GM23338 (cell line): ENCODE measurements around the gene SLC6A18. TPM values are rescaled to one million over a fixed set of nuclear protein-coding genes. Genes with fewer than 3 reads are reported as not detected.
A peak's percentile ranks its signal among the peaks of the same experiment; 100 is the strongest.

Experiments used
- ATAC-seq: fragments of 200-7000 bp; cut with Tn5 transposase; 3 replicates; pipeline ENCODE4 v1.9.1; 2020
- DNase-seq: peaks from one replicate; pipeline ENCODE4 v3.0.0-alpha.2; 2015; ENCODE audit warnings: low spot score
- H2AFZ ChIP-seq: fragments of 200-600 bp; sonication (generic); 2 replicates; pipeline ENCODE4 v1.8.0; 2016; ENCODE audit warnings: antibody characterized with exemption, mild to moderate bottlenecking, moderate library complexity
- H3F3A ChIP-seq: fragments of 200-600 bp; sonication (generic); replicated peaks from 2 replicates; pipeline ENCODE4 v1.8.0; 2017; ENCODE audit warnings: antibody characterized with exemption, mixed run types, low read depth
- H3K27ac ChIP-seq: fragments of 200-600 bp; sonication (generic); 2 replicates; pipeline ENCODE4 v1.6.1; 2016; ENCODE audit warnings: low read depth
- H3K27me3 ChIP-seq: fragments of 200-600 bp; sonication (generic); 2 replicates; pipeline ENCODE4 v1.8.0; 2016; ENCODE audit warnings: mild to moderate bottlenecking, mixed run types, moderate library complexity; ENCODE audit not compliant: insufficient read depth
- H3K36me3 ChIP-seq: fragments of 200-600 bp; sonication (generic); 2 replicates; pipeline ENCODE4 v1.8.0; 2016; ENCODE audit warnings: mild to moderate bottlenecking; ENCODE audit not compliant: insufficient read depth
- H3K4me1 ChIP-seq: fragments of 200-600 bp; sonication (generic); 2 replicates; pipeline ENCODE4 v1.8.0; 2016; ENCODE audit warnings: mild to moderate bottlenecking, moderate library complexity; ENCODE audit not compliant: insufficient read depth
- H3K4me2 ChIP-seq: fragments of 200-600 bp; sonication (generic); 2 replicates; pipeline ENCODE4 v1.7.1; 2017; ENCODE audit warnings: mixed run types
- H3K4me3 ChIP-seq: fragments of 200-600 bp; sonication (generic); 2 replicates; pipeline ENCODE4 v1.6.1; 2016; ENCODE audit warnings: mixed run types
- H3K79me2 ChIP-seq: fragments of 200-600 bp; sonication (generic); replicated peaks from 2 replicates; pipeline ENCODE4 v1.8.0; 2017; ENCODE audit warnings: mild to moderate bottlenecking; ENCODE audit not compliant: insufficient read depth
- H3K9me2 ChIP-seq: fragments of 200-600 bp; sonication (generic); 2 replicates; pipeline ENCODE4 v1.8.0; 2017; ENCODE audit not compliant: insufficient read depth
- H4K20me1 ChIP-seq: fragments of 200-600 bp; sonication (generic); replicated peaks from 2 replicates; pipeline ENCODE4 v1.8.0; 2017; ENCODE audit warnings: mild to moderate bottlenecking; ENCODE audit not compliant: insufficient read depth
- H3K27ac Mint-ChIP-seq: 2 replicates; pipeline ENCODE4 v1.8.0; 2020; ENCODE audit warnings: inconsistent platforms, mild to moderate bottlenecking, moderate library complexity, mixed read lengths
- H3K27me3 Mint-ChIP-seq: 3 replicates; pipeline ENCODE4 v1.8.0; 2022; ENCODE audit warnings: low read depth, mild to moderate bottlenecking, moderate library complexity, mixed read lengths, inconsistent platforms; ENCODE audit not compliant: insufficient read depth, poor library complexity
- H3K36me3 Mint-ChIP-seq: 3 replicates; pipeline ENCODE4 v1.8.0; 2021; ENCODE audit warnings: low read depth, mild to moderate bottlenecking, inconsistent platforms, moderate library complexity, mixed read lengths
- H3K4me1 Mint-ChIP-seq: 3 replicates; pipeline ENCODE4 v1.8.0; 2020; ENCODE audit warnings: mild to moderate bottlenecking, inconsistent platforms, mixed read lengths
- H3K4me3 Mint-ChIP-seq: 3 replicates; pipeline ENCODE4 v1.8.0; 2021; ENCODE audit warnings: moderate library complexity, mild to moderate bottlenecking, inconsistent platforms, mixed read lengths
- H3K9me3 Mint-ChIP-seq: 3 replicates; pipeline ENCODE4 v1.8.0; 2020; ENCODE audit warnings: moderate library complexity, mild to moderate bottlenecking, inconsistent platforms, mixed read lengths
- CREB1 ChIP-seq: fragments of 250-450 bp; sonication (Bioruptor Pico); IDR thresholded peaks from 2 replicates; pipeline ENCODE4 v1.5.0; 2020; ENCODE audit warnings: low read depth, mild to moderate bottlenecking, moderate library complexity
- CTCF ChIP-seq, 2 experiments: fragments of 200-600 bp in 1 of 2; sonication (generic) in 1 of 2; conservative IDR thresholded peaks; 2 replicates each; pipeline versions ENCODE4 v1.5.1 to v1.6.1; 2016 to 2017; ENCODE audit warnings: antibody characterized with exemption in 2 of 2, low read depth in 2 of 2, mild to moderate bottlenecking in 2 of 2, moderate library complexity in 1 of 2
- EZH2 ChIP-seq: fragments of 200-600 bp; sonication (generic); IDR thresholded peaks from one replicate; pipeline ENCODE4 v1.8.0; 2017; ENCODE audit warnings: antibody characterized with exemption, mild to moderate bottlenecking, low read depth; ENCODE audit not compliant: unreplicated experiment
- EZH2phosphoT487 ChIP-seq: fragments of 200-600 bp; sonication (generic); IDR thresholded peaks from one replicate; pipeline ENCODE4 v1.8.1; 2018; ENCODE audit warnings: antibody characterized with exemption; ENCODE audit not compliant: unreplicated experiment
- JUNB ChIP-seq: IDR thresholded peaks from one replicate; pipeline ENCODE4 v1.6.1; 2016; ENCODE audit warnings: antibody characterized with exemption; ENCODE audit not compliant: unreplicated experiment
- NANOG ChIP-seq: IDR thresholded peaks from 2 replicates; pipeline ENCODE4 v1.6.1; 2016; ENCODE audit warnings: antibody characterized with exemption, borderline replicate concordance
- POLR2AphosphoS5 ChIP-seq: IDR thresholded peaks from 2 replicates; pipeline ENCODE4 v1.6.1; 2016; ENCODE audit warnings: antibody characterized with exemption, low read depth
- REST ChIP-seq: IDR thresholded peaks from one replicate; pipeline ENCODE4 v1.6.1; 2018; ENCODE audit warnings: antibody characterized with exemption; ENCODE audit not compliant: unreplicated experiment
- STAT1 ChIP-seq: IDR thresholded peaks from one replicate; pipeline ENCODE4 v1.6.1; 2016; ENCODE audit warnings: antibody characterized with exemption; ENCODE audit not compliant: unreplicated experiment
- ZNF114 ChIP-seq: fragments of 250-450 bp; sonication (Bioruptor Pico); IDR thresholded peaks from 2 replicates; pipeline ENCODE4 v1.5.0; 2020; ENCODE audit warnings: mild to moderate bottlenecking, moderate library complexity
- ZNF331 ChIP-seq: fragments of 250-450 bp; sonication (Bioruptor Pico); IDR thresholded peaks from 2 replicates; pipeline ENCODE4 v1.5.0; 2020; ENCODE audit warnings: low read depth, mild to moderate bottlenecking, moderate library complexity
- polyA plus RNA-seq: library from polyadenylated mRNA; unstranded; fragments of >200 nt; fragmentation: Nextera tagmentation; extraction: Ambion mirVana; gene quantifications from 2 replicates; pipeline ENCODE4 v1.2.1, GENCODE V29; 2016
- total RNA-seq: library from RNA; depleted of rRNA; stranded (reverse); fragments of >200 nt; shearing (Covaris generic); gene quantifications from 2 replicates; pipeline ENCODE4 v1.2.3, GENCODE V29; 2014
- TF ChIP-seq, protein P1 (sequence below): IDR thresholded peaks from 2 replicates; pipeline ENCODE4 v1.6.1; 2016; ENCODE audit warnings: antibody characterized with exemption

SLC6A18 gene
- total and polyA plus RNA-seq, 2 experiments from 2014 or later: not detected

- peaks cover 9% of the 10 kb centered on the region for H3K27me3 Mint-ChIP-seq
- Histone ChIP-seq H3K9me2 (no peaks in the 10 kb centered on the region), H3K4me1 (no peaks in the 10 kb centered on the region), H3K4me2 (no peak overlapping the region), H3K79me2 (no peaks in the 10 kb centered on the region), H3K27me3 (no peaks in the 10 kb centered on the region), H3K27ac (no peak overlapping the region), H3K36me3 (peaks cover 29% of the 10 kb centered on the region), H2AFZ (no peak overlapping the region), H3F3A (no peaks in the 10 kb centered on the region), H4K20me1 (no peaks in the 10 kb centered on the region), H3K4me3 (no peak overlapping the region)
- peaks cover 80% of the 10 kb centered on the region for H3K36me3 Mint-ChIP-seq
- TF ChIP-seq STAT1 (no peak), NANOG (no peak), POLR2AphosphoS5 (no peak), CTCF (conservative IDR thresholded peaks at IDR 0.05; ENCODE audit: low read depth in 2 of 2) (no peak), ZNF114 (CRISPR knock-in tag) (no peak), CREB1 (no peak), EZH2 (no peak), REST (no peak), JUNB (no peak), ZNF331 (no peak), EZH2phosphoT487 (no peak)
- TF ChIP-seq, protein P1, sequence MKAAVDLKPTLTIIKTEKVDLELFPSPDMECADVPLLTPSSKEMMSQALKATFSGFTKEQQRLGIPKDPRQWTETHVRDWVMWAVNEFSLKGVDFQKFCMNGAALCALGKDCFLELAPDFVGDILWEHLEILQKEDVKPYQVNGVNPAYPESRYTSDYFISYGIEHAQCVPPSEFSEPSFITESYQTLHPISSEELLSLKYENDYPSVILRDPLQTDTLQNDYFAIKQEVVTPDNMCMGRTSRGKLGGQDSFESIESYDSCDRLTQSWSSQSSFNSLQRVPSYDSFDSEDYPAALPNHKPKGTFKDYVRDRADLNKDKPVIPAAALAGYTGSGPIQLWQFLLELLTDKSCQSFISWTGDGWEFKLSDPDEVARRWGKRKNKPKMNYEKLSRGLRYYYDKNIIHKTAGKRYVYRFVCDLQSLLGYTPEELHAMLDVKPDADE: no peak
- no peak for DNase-seq
- peak overlapping the region; percentile 56; the same call in 1 of the 2 replicates for H3K27ac Mint-ChIP-seq
- no peak for ATAC-seq
- peaks cover 19% of the 10 kb centered on the region; the same call in 2 of the 3 replicates for H3K9me3 Mint-ChIP-seq
- H3K4me3 Mint-ChIP-seq: no peak overlapping the region
- H3K4me1 Mint-ChIP-seq: no peaks in the 10 kb centered on the region
These were observed 40.6 kb downstream of the SLC6A18 start for GRCh38 chr5:1265461-1266455.
